K562 (cell line): ENCODE results near the gene S100P. TPM values are rescaled to one million over a fixed set of nuclear protein-coding genes. Genes with fewer than 3 reads are reported as not detected.

Experiments
- ARID4B ChIP-seq: sonication (generic); formaldehyde crosslinking; IDR thresholded peaks from 2 replicates; pipeline ENCODE4 v1.8.0; 2022; ENCODE audit warnings: mild to moderate bottlenecking, missing genetic modification reagents
- KLF13 ChIP-seq: fragments of 450-650 bp; IDR thresholded peaks from 2 replicates; pipeline ENCODE4 v1.6.1; 2016; ENCODE audit warnings: missing genetic modification characterization, low read depth, mild to moderate bottlenecking, missing compliant biosample characterization, moderate library complexity, borderline replicate concordance
- MXI1 ChIP-seq: IDR thresholded peaks from 2 replicates; pipeline ENCODE4 v1.6.1; 2011; ENCODE audit warnings: low read depth, mild to moderate bottlenecking, improper control_type of control experiment, low read length
- NCOA1 ChIP-seq: fragments of 450-650 bp; IDR thresholded peaks from 2 replicates; pipeline ENCODE4 v1.6.1; 2016; ENCODE audit warnings: low read depth
- NKRF ChIP-seq: fragments of 450-650 bp; IDR thresholded peaks from 2 replicates; pipeline ENCODE4 v1.6.1; 2016; ENCODE audit warnings: borderline replicate concordance
- PBX2 ChIP-seq, 2 experiments: IDR thresholded peaks in 1 of 2; conservative IDR thresholded peaks in 1 of 2; 2 replicates each; pipeline ENCODE4 v1.6.1; 2016; ENCODE audit warnings: low read depth in 2 of 2, mild to moderate bottlenecking in 1 of 2, missing compliant biosample characterization in 1 of 2, missing genetic modification characterization in 1 of 2, moderate library complexity in 1 of 2
- THRAP3 ChIP-seq: fragments of 450-650 bp; IDR thresholded peaks from 2 replicates; pipeline ENCODE4 v1.6.1; 2016; ENCODE audit warnings: mild to moderate bottlenecking, inconsistent platforms, borderline replicate concordance
- ZNF592 ChIP-seq: fragments of 450-650 bp; IDR thresholded peaks from 2 replicates; pipeline ENCODE4 v1.6.1; 2017; ENCODE audit warnings: antibody characterized with exemption, mild to moderate bottlenecking
- ZNF707 ChIP-seq: fragments of 250-450 bp; sonication (Bioruptor Pico); conservative IDR thresholded peaks from 2 replicates; pipeline ENCODE4 v1.8.0; 2022; ENCODE audit warnings: inconsistent platforms, mild to moderate bottlenecking, moderate library complexity
- polyA plus RNA-seq, 8 experiments: library from polyadenylated mRNA; depleted of rRNA in 4 of 8; stranded (reverse) in 5 of 8; unstranded in 3 of 8; fragments of >200 nt; fragmentation: Nextera tagmentation in 2 of 8; fragmentation: Illumina TruSeq in 1 of 8; extraction: Ambion mirVana in 2 of 8; extraction: Trizol in 1 of 8; gene quantifications; 2 replicates each; pipeline versions ENCODE4 v1.2.1 to v1.2.3, GENCODE V29; 2011 to 2014; ENCODE audit warnings: inconsistent platforms in 1 of 8, missing spikeins in 1 of 8
- total RNA-seq, 7 experiments: library from RNA; depleted of rRNA in 6 of 7; stranded (reverse); fragments of >200 nt in 6 of 7; fragmentation: Illumina TruSeq in 2 of 7; extraction: Trizol in 2 of 7; gene quantifications; 2 replicates each; pipeline versions ENCODE4 v1.2.1 to v1.2.3, GENCODE V29; 2011 to 2021; ENCODE audit warnings: low replicate concordance in 1 of 7
- TF ChIP-seq, protein P1 (sequence below): IDR thresholded peaks from 2 replicates; pipeline ENCODE4 v1.6.1; 2014; ENCODE audit warnings: antibody characterized with exemption

The S100P gene
- total and polyA plus RNA-seq, 9 of the 15 experiments (the other 6 are each of a cell fraction or from before 2014, with no cell fraction given): 4.1 to 23.8 (median 7.5) TPM

DNA sequence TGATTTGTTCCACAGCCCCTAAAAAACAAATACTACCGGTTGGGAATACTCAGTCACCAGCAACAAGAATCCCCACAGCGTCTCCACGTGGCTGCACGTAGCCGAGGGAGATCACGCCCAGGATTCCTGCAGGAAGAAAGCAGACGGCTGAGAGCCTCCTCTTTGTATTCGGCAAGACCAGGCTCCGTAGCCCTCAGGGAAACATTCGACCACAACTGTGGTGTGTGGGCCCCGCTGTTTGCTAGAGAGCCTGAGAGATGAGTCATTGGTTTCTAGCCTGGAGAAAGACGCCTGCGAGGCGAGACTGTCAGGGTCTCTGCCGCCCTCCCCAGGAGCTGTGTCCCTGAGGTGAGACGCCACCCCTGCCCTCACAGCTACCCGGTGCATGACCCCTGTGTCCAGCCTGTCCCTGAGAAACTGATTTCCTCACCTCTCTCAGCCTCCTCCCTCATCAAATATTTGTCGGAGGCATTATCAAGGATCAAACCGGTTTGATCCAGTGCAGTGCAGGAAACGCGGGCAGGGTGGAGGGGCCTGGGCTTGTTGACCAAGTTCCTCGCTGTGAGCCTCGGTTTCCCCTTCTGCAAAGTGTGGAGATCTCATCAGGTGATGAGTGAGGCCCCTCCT, 4.7 kb upstream of the S100P start (continued):
- peak; percentile 94 for TF ChIP-seq ZNF592
- no peak for TF ChIP-seq KLF13 (tag)
- TF ChIP-seq NCOA1: no peak
- TF ChIP-seq THRAP3: no peak
- no peak for TF ChIP-seq NKRF
- peak; percentile 62 for TF ChIP-seq ARID4B (CRISPR knock-in tag)
- TF ChIP-seq ZNF707 (CRISPR knock-in tag): no peak
- TF ChIP-seq, protein P1, sequence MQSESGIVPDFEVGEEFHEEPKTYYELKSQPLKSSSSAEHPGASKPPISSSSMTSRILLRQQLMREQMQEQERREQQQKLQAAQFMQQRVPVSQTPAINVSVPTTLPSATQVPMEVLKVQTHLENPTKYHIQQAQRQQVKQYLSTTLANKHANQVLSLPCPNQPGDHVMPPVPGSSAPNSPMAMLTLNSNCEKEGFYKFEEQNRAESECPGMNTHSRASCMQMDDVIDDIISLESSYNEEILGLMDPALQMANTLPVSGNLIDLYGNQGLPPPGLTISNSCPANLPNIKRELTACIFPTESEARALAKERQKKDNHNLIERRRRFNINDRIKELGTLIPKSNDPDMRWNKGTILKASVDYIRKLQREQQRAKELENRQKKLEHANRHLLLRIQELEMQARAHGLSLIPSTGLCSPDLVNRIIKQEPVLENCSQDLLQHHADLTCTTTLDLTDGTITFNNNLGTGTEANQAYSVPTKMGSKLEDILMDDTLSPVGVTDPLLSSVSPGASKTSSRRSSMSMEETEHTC: no peak
- TF ChIP-seq PBX2 (CRISPR knock-in tag; IDR thresholded peaks at IDR 0.05; ENCODE audit: low read depth): no peak
- TF ChIP-seq PBX2 (tag; conservative IDR thresholded peaks at IDR 0.05; ENCODE audit: low read depth): no peak
- TF ChIP-seq MXI1: no peak
